ENCODE results near the gene MYRIP.

DNA sequence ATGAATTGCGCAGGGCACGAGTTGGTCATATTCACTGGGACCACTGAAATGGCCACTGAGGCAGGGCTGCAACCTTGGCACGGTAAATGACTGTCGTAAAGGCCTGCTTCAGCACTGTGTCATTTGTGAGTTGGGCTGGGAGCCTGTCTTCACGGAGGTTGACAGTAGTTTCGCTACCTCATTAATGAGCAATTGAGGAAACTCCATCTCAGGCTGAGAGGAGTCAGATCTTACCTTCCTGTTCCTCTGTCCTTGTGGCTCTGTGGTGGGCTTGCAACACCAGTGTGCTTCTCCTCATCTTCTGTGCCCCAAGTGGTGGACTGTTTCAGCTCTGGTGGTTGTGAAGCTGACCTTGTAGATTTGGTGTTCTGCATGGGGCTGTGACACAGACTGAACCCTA, 420.0 kb downstream of the MYRIP start:
- no peak for TF ChIP-seq POLR2AphosphoS5 (IDR thresholded peaks at IDR 0.05; ENCODE audit: low read depth, low read length)
- TF ChIP-seq POLR2A (IDR thresholded peaks at IDR 0.05; ENCODE audit: borderline replicate concordance, extremely low read depth, insufficient read depth, insufficient read length) = no peak
- no peak for TF ChIP-seq EZH2phosphoT487 (IDR thresholded peaks at IDR 0.05; ENCODE audit: borderline replicate concordance)

Data from HCT116 (cell line).